HCT116 (cell line): ENCODE results near the gene HTR7. TPM values are rescaled to one million over a fixed set of nuclear protein-coding genes. Genes with fewer than 3 reads are reported as not detected.

ENCODE experiments used
- ATAC-seq: fragments of 200-7000 bp; cut with Tn5 transposase; 2 replicates; pipeline ENCODE4 v1.9.1; 2020; ENCODE audit warnings: mild to moderate bottlenecking, moderate library complexity
- BruUV-seq: library from RNA; stranded (reverse); fragments of 400-500 nt; replicated peaks from 2 replicates; lab custom pipeline; 2021; lab: Mats Ljungman, UMichigan
- CTCF ChIA-PET: fragments of 300-600 bp; sonication (Branson Sonifier 250); formaldehyde crosslinking; loops from one replicate; lab custom pipeline; 2021; ENCODE audit warnings: antibody characterized with exemption; lab: Charles Lee
- POLR2A ChIA-PET: fragments of 300-600, 350-600 bp; sonication (Branson Sonifier 250); formaldehyde crosslinking; loops from one replicate; lab custom pipeline; 2021; ENCODE audit warnings: antibody characterized with exemption; lab: Charles Lee
- RAD21 ChIA-PET, 2 experiments: fragments of 300-600 bp; sonication (Branson Sonifier 250); formaldehyde crosslinking; loops; one replicate each; lab custom pipeline; 2023; ENCODE audit warnings: low total read pairs in 2 of 2; ENCODE audit not compliant: uncharacterized antibody in 2 of 2, unreplicated experiment in 2 of 2, low non-redundant PET in 1 of 2; lab: Charles Lee
- DNase-seq: peaks from one replicate; pipeline ENCODE4 v3.0.0-alpha.2; 2010; ENCODE audit warnings: low read depth, low spot score
- H2AFZ ChIP-seq: fragments of 200-600 bp; shearing (Covaris generic), sonication (generic); 2 replicates; pipeline ENCODE4 v1.6.1; 2017; ENCODE audit warnings: low read depth, mixed run types, mixed read lengths, antibody characterized with exemption, low read length; ENCODE audit not compliant: poor library complexity, severe bottlenecking
- H3K27ac ChIP-seq: 2 replicates; pipeline ENCODE4 v1.5.1; 2012; ENCODE audit warnings: low read depth, low read length
- H3K27me3 ChIP-seq: fragments of 200-600 bp; sonication (generic); 2 replicates; pipeline ENCODE4 v1.6.1; 2016; ENCODE audit warnings: mixed run types, low read length, mixed read lengths; ENCODE audit not compliant: insufficient read depth
- H3K36me3 ChIP-seq, 2 experiments: fragments of 200-500 bp in 1 of 2; fragments of 200-600 bp in 1 of 2; sonication (Bioruptor generic) in 1 of 2; sonication (generic) in 1 of 2; 2 replicates each; pipeline versions ENCODE4 v1.5.1 to v1.6.1; 2014 to 2016; ENCODE audit warnings: low read length in 2 of 2, inconsistent platforms in 1 of 2, mixed read lengths in 1 of 2, mixed run types in 1 of 2; ENCODE audit not compliant: insufficient read depth in 2 of 2, control insufficient read depth in 1 of 2
- H3K4me1 ChIP-seq, 2 experiments: fragments of 200-600 bp in 1 of 2; sonication (generic) in 1 of 2; 2 replicates each; pipeline versions ENCODE4 v1.5.1 to v1.6.1; 2012 to 2017; ENCODE audit warnings: low read length in 2 of 2, inconsistent platforms in 1 of 2, mild to moderate bottlenecking in 1 of 2, mixed read lengths in 1 of 2, mixed run types in 1 of 2, moderate library complexity in 1 of 2; ENCODE audit not compliant: insufficient read depth in 2 of 2, control insufficient read depth in 1 of 2
- H3K4me2 ChIP-seq: fragments of 200-600 bp; sonication (generic); 2 replicates; pipeline ENCODE4 v1.6.1; 2017; ENCODE audit warnings: mixed run types, low read length, mixed read lengths
- H3K4me3 ChIP-seq, 2 experiments: fragments of 200-600 bp in 1 of 2; sonication (generic) in 1 of 2; replicated peaks in 1 of 2; 2 replicates each; pipeline ENCODE4 v1.5.1; 2011 to 2016; ENCODE audit warnings: low read length in 2 of 2, control low read depth in 1 of 2, low read depth in 1 of 2, mild to moderate bottlenecking in 1 of 2, mixed read lengths in 1 of 2, mixed run types in 1 of 2
- H3K79me2 ChIP-seq: fragments of 200-600 bp; sonication (generic); 2 replicates; pipeline ENCODE4 v1.6.1; 2017; ENCODE audit warnings: mild to moderate bottlenecking, mixed run types, low read length, moderate library complexity, mixed read lengths; ENCODE audit not compliant: insufficient read depth
- H3K9ac ChIP-seq: fragments of 200-600 bp; sonication (generic); 2 replicates; pipeline ENCODE4 v1.6.1; 2016; ENCODE audit warnings: low read length, mixed read lengths
- H3K9me2 ChIP-seq: fragments of 200-600 bp; sonication (generic), shearing (Covaris generic); 2 replicates; pipeline ENCODE4 v1.6.1; 2017; ENCODE audit warnings: mixed run types, mild to moderate bottlenecking, moderate library complexity; ENCODE audit not compliant: insufficient read depth
- H3K9me3 ChIP-seq, 2 experiments: fragments of 200-500 bp in 1 of 2; fragments of 200-600 bp in 1 of 2; sonication (Bioruptor generic) in 1 of 2; sonication (generic) in 1 of 2; 2 replicates each; pipeline ENCODE4 v1.6.1; 2014 to 2017; ENCODE audit warnings: low read length in 2 of 2, mixed read lengths in 2 of 2, inconsistent platforms in 1 of 2, low read depth in 1 of 2, mild to moderate bottlenecking in 1 of 2, mixed run types in 1 of 2, moderate library complexity in 1 of 2; ENCODE audit not compliant: control insufficient read depth in 1 of 2, insufficient read depth in 1 of 2
- H4K20me1 ChIP-seq: fragments of 200-600 bp; sonication (generic), shearing (Covaris generic); 2 replicates; pipeline ENCODE4 v1.6.1; 2017; ENCODE audit warnings: mixed run types, mild to moderate bottlenecking, moderate library complexity; ENCODE audit not compliant: insufficient read depth
- CEBPB ChIP-seq: IDR thresholded peaks from 2 replicates; pipeline ENCODE4 v1.6.1; 2012; ENCODE audit warnings: low read depth
- EGR1 ChIP-seq: IDR thresholded peaks from 2 replicates; pipeline ENCODE4 v1.6.1; 2012; ENCODE audit warnings: low read depth
- EZH2 ChIP-seq: fragments of 200-600 bp; sonication (generic); IDR thresholded peaks from 2 replicates; pipeline ENCODE4 v1.6.1; 2017; ENCODE audit warnings: antibody characterized with exemption, mixed run types
- EZH2phosphoT487 ChIP-seq: fragments of 200-600 bp; IDR thresholded peaks from 2 replicates; pipeline ENCODE4 v1.6.1; 2018; ENCODE audit warnings: antibody characterized with exemption, borderline replicate concordance
- FOSL1 ChIP-seq: IDR thresholded peaks from 2 replicates; pipeline ENCODE4 v1.6.1; 2012; ENCODE audit warnings: low read depth
- JUND ChIP-seq: IDR thresholded peaks from 2 replicates; pipeline ENCODE4 v1.6.1; 2012
- POLR2AphosphoS5 ChIP-seq: IDR thresholded peaks from 2 replicates; pipeline ENCODE4 v1.6.1; 2011; ENCODE audit warnings: mild to moderate bottlenecking, low read depth, low read length, moderate library complexity
- SIN3A ChIP-seq: IDR thresholded peaks from 2 replicates; pipeline ENCODE4 v1.6.1; 2012; ENCODE audit warnings: low read depth
- ZFX ChIP-seq: fragments of 450-650 bp; IDR thresholded peaks from 2 replicates; pipeline ENCODE4 v1.6.1; 2017
- ZNF274 ChIP-seq: fragments of 200-500 bp; sonication (Bioruptor generic); IDR thresholded peaks from 2 replicates; pipeline ENCODE4 v1.6.1; 2014; ENCODE audit warnings: mild to moderate bottlenecking, low read depth, low read length, inconsistent platforms
- intact Hi-C: fragments of 100-400 bp; cut with micrococcal nuclease; formaldehyde crosslinking; loops from 2 replicates; pipeline ENCODE4 v1.10.0; 2022
- total RNA-seq: library from RNA; stranded (reverse); gene quantifications from one replicate; pipeline ENCODE4 v1.2.1, GENCODE V29; 2021; ENCODE audit not compliant: unreplicated experiment
- TF ChIP-seq, protein P1 (sequence below): IDR thresholded peaks from 2 replicates; pipeline ENCODE4 v1.6.1; 2011; ENCODE audit warnings: mild to moderate bottlenecking, low read length, moderate library complexity; ENCODE audit not compliant: insufficient replicate concordance; ENCODE audit errors: extremely low read depth

HTR7 gene
- total RNA-seq, 1 experiment from 2014 or later: 32.2 TPM

DNA sequence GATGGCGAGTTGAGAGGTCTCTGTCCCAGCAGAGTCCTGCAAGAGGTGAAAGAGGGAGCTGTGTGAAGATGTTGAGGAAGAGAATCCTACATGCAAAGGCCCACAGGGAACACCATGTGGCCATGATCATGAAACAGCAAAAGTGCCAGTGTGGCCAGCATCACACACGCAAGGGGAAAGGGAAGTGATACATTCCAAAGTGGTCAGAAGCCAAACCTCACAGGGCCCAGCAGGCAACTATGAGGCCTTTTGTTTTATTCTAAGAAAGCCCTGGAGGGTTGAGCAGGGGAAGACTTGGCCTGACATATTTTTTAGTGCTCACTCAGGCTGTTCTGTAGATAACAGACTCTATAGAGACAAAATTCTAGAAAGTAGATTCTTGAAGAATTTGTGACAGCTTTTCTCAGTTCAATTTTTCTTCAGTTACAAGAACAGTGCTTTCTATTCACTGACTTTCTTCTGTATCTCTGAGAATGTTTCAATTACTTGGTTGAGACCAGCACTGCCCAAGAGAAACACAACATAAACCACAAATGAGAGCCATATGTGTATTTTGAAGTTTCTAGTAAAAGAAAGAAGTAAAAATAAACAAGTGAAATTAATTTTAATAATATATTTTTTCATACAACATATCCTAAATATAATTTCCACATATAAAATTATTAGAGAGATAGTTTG, 82.3 kb downstream of the HTR7 start:
- H4K20me1 ChIP-seq: no peaks in the 10 kb centered on the region
- H3K4me2 ChIP-seq: no peak overlapping the region
- peaks cover 57% of the 10 kb centered on the region for H3K79me2 ChIP-seq
- TF ChIP-seq POLR2AphosphoS5 (no peak), EZH2phosphoT487 (no peak), JUND (no peak), EGR1 (no peak), CEBPB (no peak), ZFX (no peak), SIN3A (no peak), EZH2 (no peak), ZNF274 (no peak), FOSL1 (no peak)
- TF ChIP-seq, protein P1, sequence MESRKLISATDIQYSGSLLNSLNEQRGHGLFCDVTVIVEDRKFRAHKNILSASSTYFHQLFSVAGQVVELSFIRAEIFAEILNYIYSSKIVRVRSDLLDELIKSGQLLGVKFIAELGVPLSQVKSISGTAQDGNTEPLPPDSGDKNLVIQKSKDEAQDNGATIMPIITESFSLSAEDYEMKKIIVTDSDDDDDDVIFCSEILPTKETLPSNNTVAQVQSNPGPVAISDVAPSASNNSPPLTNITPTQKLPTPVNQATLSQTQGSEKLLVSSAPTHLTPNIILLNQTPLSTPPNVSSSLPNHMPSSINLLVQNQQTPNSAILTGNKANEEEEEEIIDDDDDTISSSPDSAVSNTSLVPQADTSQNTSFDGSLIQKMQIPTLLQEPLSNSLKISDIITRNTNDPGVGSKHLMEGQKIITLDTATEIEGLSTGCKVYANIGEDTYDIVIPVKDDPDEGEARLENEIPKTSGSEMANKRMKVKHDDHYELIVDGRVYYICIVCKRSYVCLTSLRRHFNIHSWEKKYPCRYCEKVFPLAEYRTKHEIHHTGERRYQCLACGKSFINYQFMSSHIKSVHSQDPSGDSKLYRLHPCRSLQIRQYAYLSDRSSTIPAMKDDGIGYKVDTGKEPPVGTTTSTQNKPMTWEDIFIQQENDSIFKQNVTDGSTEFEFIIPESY: no peak
- H3K36me3 ChIP-seq: no peaks in the 10 kb centered on the region
- no peak overlapping the region for H3K27ac ChIP-seq
- no TSS peak for BruUV-seq
- RAD21 ChIA-PET: no interaction called here
- POLR2A ChIA-PET: no interaction called here
- CTCF ChIA-PET: no interaction called here
- no peak for ATAC-seq
- no peak overlapping the region for H3K9ac ChIP-seq
- H3K4me1 ChIP-seq: peaks cover 0 to 5% of the 10 kb centered on the region in 2 experiments; a peak in 1 of 4 replicates
- no peak overlapping the region for H2AFZ ChIP-seq
- no peaks in the 10 kb centered on the region for H3K9me3 ChIP-seq
- no peak overlapping the region for H3K4me3 ChIP-seq
- no peaks in the 10 kb centered on the region for H3K9me2 ChIP-seq
- H3K27me3 ChIP-seq: no peaks in the 10 kb centered on the region
- DNase-seq: no peak
- intact Hi-C loops: no loop called here
